GM23338 (cell line): ENCODE results near the gene TP73. TPM values are rescaled to one million over a fixed set of nuclear protein-coding genes. Genes with fewer than 3 reads are reported as not detected.

ENCODE experiments used
- ATAC-seq: fragments of 200-7000 bp; cut with Tn5 transposase; 3 replicates; pipeline ENCODE4 v1.9.1; 2020
- DNase-seq: peaks from one replicate; pipeline ENCODE4 v3.0.0-alpha.2; 2015; ENCODE audit warnings: low spot score
- H2AFZ ChIP-seq: fragments of 200-600 bp; sonication (generic); 2 replicates; pipeline ENCODE4 v1.8.0; 2016; ENCODE audit warnings: antibody characterized with exemption, mild to moderate bottlenecking, moderate library complexity
- H3F3A ChIP-seq: fragments of 200-600 bp; sonication (generic); replicated peaks from 2 replicates; pipeline ENCODE4 v1.8.0; 2017; ENCODE audit warnings: antibody characterized with exemption, mixed run types, low read depth
- H3K27ac ChIP-seq: fragments of 200-600 bp; sonication (generic); 2 replicates; pipeline ENCODE4 v1.6.1; 2016; ENCODE audit warnings: low read depth
- H3K27me3 ChIP-seq: fragments of 200-600 bp; sonication (generic); 2 replicates; pipeline ENCODE4 v1.8.0; 2016; ENCODE audit warnings: mild to moderate bottlenecking, mixed run types, moderate library complexity; ENCODE audit not compliant: insufficient read depth
- H3K36me3 ChIP-seq: fragments of 200-600 bp; sonication (generic); 2 replicates; pipeline ENCODE4 v1.8.0; 2016; ENCODE audit warnings: mild to moderate bottlenecking; ENCODE audit not compliant: insufficient read depth
- H3K4me1 ChIP-seq: fragments of 200-600 bp; sonication (generic); 2 replicates; pipeline ENCODE4 v1.8.0; 2016; ENCODE audit warnings: mild to moderate bottlenecking, moderate library complexity; ENCODE audit not compliant: insufficient read depth
- H3K4me2 ChIP-seq: fragments of 200-600 bp; sonication (generic); 2 replicates; pipeline ENCODE4 v1.7.1; 2017; ENCODE audit warnings: mixed run types
- H3K4me3 ChIP-seq: fragments of 200-600 bp; sonication (generic); 2 replicates; pipeline ENCODE4 v1.6.1; 2016; ENCODE audit warnings: mixed run types
- H3K79me2 ChIP-seq: fragments of 200-600 bp; sonication (generic); replicated peaks from 2 replicates; pipeline ENCODE4 v1.8.0; 2017; ENCODE audit warnings: mild to moderate bottlenecking; ENCODE audit not compliant: insufficient read depth
- H3K9me2 ChIP-seq: fragments of 200-600 bp; sonication (generic); 2 replicates; pipeline ENCODE4 v1.8.0; 2017; ENCODE audit not compliant: insufficient read depth
- H4K20me1 ChIP-seq: fragments of 200-600 bp; sonication (generic); replicated peaks from 2 replicates; pipeline ENCODE4 v1.8.0; 2017; ENCODE audit warnings: mild to moderate bottlenecking; ENCODE audit not compliant: insufficient read depth
- H3K27ac Mint-ChIP-seq: 2 replicates; pipeline ENCODE4 v1.8.0; 2020; ENCODE audit warnings: inconsistent platforms, mild to moderate bottlenecking, moderate library complexity, mixed read lengths
- H3K27me3 Mint-ChIP-seq: 3 replicates; pipeline ENCODE4 v1.8.0; 2022; ENCODE audit warnings: low read depth, mild to moderate bottlenecking, moderate library complexity, mixed read lengths, inconsistent platforms; ENCODE audit not compliant: insufficient read depth, poor library complexity
- H3K36me3 Mint-ChIP-seq: 3 replicates; pipeline ENCODE4 v1.8.0; 2021; ENCODE audit warnings: low read depth, mild to moderate bottlenecking, inconsistent platforms, moderate library complexity, mixed read lengths
- H3K4me1 Mint-ChIP-seq: 3 replicates; pipeline ENCODE4 v1.8.0; 2020; ENCODE audit warnings: mild to moderate bottlenecking, inconsistent platforms, mixed read lengths
- H3K4me3 Mint-ChIP-seq: 3 replicates; pipeline ENCODE4 v1.8.0; 2021; ENCODE audit warnings: moderate library complexity, mild to moderate bottlenecking, inconsistent platforms, mixed read lengths
- H3K9me3 Mint-ChIP-seq: 3 replicates; pipeline ENCODE4 v1.8.0; 2020; ENCODE audit warnings: moderate library complexity, mild to moderate bottlenecking, inconsistent platforms, mixed read lengths
- CREB1 ChIP-seq: fragments of 250-450 bp; sonication (Bioruptor Pico); IDR thresholded peaks from 2 replicates; pipeline ENCODE4 v1.5.0; 2020; ENCODE audit warnings: low read depth, mild to moderate bottlenecking, moderate library complexity
- EZH2 ChIP-seq: fragments of 200-600 bp; sonication (generic); IDR thresholded peaks from one replicate; pipeline ENCODE4 v1.8.0; 2017; ENCODE audit warnings: antibody characterized with exemption, mild to moderate bottlenecking, low read depth; ENCODE audit not compliant: unreplicated experiment
- EZH2phosphoT487 ChIP-seq: fragments of 200-600 bp; sonication (generic); IDR thresholded peaks from one replicate; pipeline ENCODE4 v1.8.1; 2018; ENCODE audit warnings: antibody characterized with exemption; ENCODE audit not compliant: unreplicated experiment
- JUNB ChIP-seq: IDR thresholded peaks from one replicate; pipeline ENCODE4 v1.6.1; 2016; ENCODE audit warnings: antibody characterized with exemption; ENCODE audit not compliant: unreplicated experiment
- NANOG ChIP-seq: IDR thresholded peaks from 2 replicates; pipeline ENCODE4 v1.6.1; 2016; ENCODE audit warnings: antibody characterized with exemption, borderline replicate concordance
- POLR2AphosphoS5 ChIP-seq: IDR thresholded peaks from 2 replicates; pipeline ENCODE4 v1.6.1; 2016; ENCODE audit warnings: antibody characterized with exemption, low read depth
- STAT1 ChIP-seq: IDR thresholded peaks from one replicate; pipeline ENCODE4 v1.6.1; 2016; ENCODE audit warnings: antibody characterized with exemption; ENCODE audit not compliant: unreplicated experiment
- ZNF114 ChIP-seq: fragments of 250-450 bp; sonication (Bioruptor Pico); IDR thresholded peaks from 2 replicates; pipeline ENCODE4 v1.5.0; 2020; ENCODE audit warnings: mild to moderate bottlenecking, moderate library complexity
- ZNF331 ChIP-seq: fragments of 250-450 bp; sonication (Bioruptor Pico); IDR thresholded peaks from 2 replicates; pipeline ENCODE4 v1.5.0; 2020; ENCODE audit warnings: low read depth, mild to moderate bottlenecking, moderate library complexity
- polyA plus RNA-seq: library from polyadenylated mRNA; unstranded; fragments of >200 nt; fragmentation: Nextera tagmentation; extraction: Ambion mirVana; gene quantifications from 2 replicates; pipeline ENCODE4 v1.2.1, GENCODE V29; 2016
- total RNA-seq: library from RNA; depleted of rRNA; stranded (reverse); fragments of >200 nt; shearing (Covaris generic); gene quantifications from 2 replicates; pipeline ENCODE4 v1.2.3, GENCODE V29; 2014
- TF ChIP-seq, protein P1 (sequence below): IDR thresholded peaks from 2 replicates; pipeline ENCODE4 v1.6.1; 2016; ENCODE audit warnings: antibody characterized with exemption
- TF ChIP-seq, protein P2 (sequence below), 2 experiments: fragments of 200-600 bp in 1 of 2; sonication (generic) in 1 of 2; conservative IDR thresholded peaks; 2 replicates each; pipeline versions ENCODE4 v1.5.1 to v1.6.1; 2016 to 2017; ENCODE audit warnings: antibody characterized with exemption in 2 of 2, low read depth in 2 of 2, mild to moderate bottlenecking in 2 of 2, moderate library complexity in 1 of 2
- TF ChIP-seq, protein P3 (sequence below): IDR thresholded peaks from one replicate; pipeline ENCODE4 v1.6.1; 2018; ENCODE audit warnings: antibody characterized with exemption; ENCODE audit not compliant: unreplicated experiment
- TF ChIP-seq, protein P4 (sequence below): fragments of 250-450 bp; sonication (Bioruptor Pico); IDR thresholded peaks from 2 replicates; pipeline ENCODE4 v1.5.0; 2020; ENCODE audit warnings: mild to moderate bottlenecking, moderate library complexity

The TP73 gene
- total and polyA plus RNA-seq, 2 experiments from 2014 or later = 1.4 to 3.4 TPM

DNA sequence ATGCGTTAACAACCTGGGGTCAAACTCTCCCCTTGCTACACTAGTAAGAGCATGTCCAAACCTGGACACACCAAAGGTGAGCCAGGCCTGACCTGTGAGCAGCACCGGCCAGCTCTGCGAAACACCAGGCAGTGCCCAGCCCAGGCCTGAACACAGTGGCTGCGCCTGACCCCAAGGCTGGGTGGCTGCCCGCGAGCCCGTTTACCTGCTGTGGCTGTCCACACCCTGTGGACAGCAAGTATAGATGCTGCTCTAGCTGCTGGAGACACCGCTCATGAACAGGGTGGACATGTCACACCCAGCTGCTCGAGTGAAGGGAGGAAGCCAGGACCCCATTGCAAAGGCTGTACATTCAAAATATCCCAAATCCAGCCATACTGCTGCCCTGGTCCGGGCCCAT lies 92.3 kb downstream of the TP73 start:
- Mint-ChIP-seq H3K27me3 (peaks cover 17% of the 10 kb centered on the region), H3K9me3 (no peaks in the 10 kb centered on the region), H3K4me3 (peak overlapping the region; percentile 96), H3K4me1 (peaks cover 28% of the 10 kb centered on the region), H3K27ac (no peak overlapping the region), H3K36me3 (peaks cover 40% of the 10 kb centered on the region)
- H3K36me3 ChIP-seq = no peaks in the 10 kb centered on the region
- DNase-seq (no peak), ATAC-seq (no peak)
- H3K27me3 ChIP-seq = no peaks in the 10 kb centered on the region
- peaks cover 12% of the 10 kb centered on the region for H4K20me1 ChIP-seq
- no peaks in the 10 kb centered on the region for H3K9me2 ChIP-seq
- peaks cover 34% of the 10 kb centered on the region for H3K79me2 ChIP-seq
- peak overlapping the region; percentile 89; the same call in 1 of the 2 replicates for H3K4me3 ChIP-seq
- TF ChIP-seq NANOG (no peak), EZH2 (no peak), POLR2AphosphoS5 (no peak), EZH2phosphoT487 (no peak), ZNF331 (CRISPR knock-in tag) (no peak), ZNF114 (CRISPR knock-in tag) (no peak), JUNB (no peak), CREB1 (CRISPR knock-in tag) (no peak), STAT1 (no peak)
- TF ChIP-seq, protein P1, sequence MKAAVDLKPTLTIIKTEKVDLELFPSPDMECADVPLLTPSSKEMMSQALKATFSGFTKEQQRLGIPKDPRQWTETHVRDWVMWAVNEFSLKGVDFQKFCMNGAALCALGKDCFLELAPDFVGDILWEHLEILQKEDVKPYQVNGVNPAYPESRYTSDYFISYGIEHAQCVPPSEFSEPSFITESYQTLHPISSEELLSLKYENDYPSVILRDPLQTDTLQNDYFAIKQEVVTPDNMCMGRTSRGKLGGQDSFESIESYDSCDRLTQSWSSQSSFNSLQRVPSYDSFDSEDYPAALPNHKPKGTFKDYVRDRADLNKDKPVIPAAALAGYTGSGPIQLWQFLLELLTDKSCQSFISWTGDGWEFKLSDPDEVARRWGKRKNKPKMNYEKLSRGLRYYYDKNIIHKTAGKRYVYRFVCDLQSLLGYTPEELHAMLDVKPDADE = no peak
- TF ChIP-seq, protein P2, sequence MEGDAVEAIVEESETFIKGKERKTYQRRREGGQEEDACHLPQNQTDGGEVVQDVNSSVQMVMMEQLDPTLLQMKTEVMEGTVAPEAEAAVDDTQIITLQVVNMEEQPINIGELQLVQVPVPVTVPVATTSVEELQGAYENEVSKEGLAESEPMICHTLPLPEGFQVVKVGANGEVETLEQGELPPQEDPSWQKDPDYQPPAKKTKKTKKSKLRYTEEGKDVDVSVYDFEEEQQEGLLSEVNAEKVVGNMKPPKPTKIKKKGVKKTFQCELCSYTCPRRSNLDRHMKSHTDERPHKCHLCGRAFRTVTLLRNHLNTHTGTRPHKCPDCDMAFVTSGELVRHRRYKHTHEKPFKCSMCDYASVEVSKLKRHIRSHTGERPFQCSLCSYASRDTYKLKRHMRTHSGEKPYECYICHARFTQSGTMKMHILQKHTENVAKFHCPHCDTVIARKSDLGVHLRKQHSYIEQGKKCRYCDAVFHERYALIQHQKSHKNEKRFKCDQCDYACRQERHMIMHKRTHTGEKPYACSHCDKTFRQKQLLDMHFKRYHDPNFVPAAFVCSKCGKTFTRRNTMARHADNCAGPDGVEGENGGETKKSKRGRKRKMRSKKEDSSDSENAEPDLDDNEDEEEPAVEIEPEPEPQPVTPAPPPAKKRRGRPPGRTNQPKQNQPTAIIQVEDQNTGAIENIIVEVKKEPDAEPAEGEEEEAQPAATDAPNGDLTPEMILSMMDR (conservative IDR thresholded peaks at IDR 0.05; ENCODE audit: low read depth in 2 of 2) = no peak
- TF ChIP-seq, protein P3, sequence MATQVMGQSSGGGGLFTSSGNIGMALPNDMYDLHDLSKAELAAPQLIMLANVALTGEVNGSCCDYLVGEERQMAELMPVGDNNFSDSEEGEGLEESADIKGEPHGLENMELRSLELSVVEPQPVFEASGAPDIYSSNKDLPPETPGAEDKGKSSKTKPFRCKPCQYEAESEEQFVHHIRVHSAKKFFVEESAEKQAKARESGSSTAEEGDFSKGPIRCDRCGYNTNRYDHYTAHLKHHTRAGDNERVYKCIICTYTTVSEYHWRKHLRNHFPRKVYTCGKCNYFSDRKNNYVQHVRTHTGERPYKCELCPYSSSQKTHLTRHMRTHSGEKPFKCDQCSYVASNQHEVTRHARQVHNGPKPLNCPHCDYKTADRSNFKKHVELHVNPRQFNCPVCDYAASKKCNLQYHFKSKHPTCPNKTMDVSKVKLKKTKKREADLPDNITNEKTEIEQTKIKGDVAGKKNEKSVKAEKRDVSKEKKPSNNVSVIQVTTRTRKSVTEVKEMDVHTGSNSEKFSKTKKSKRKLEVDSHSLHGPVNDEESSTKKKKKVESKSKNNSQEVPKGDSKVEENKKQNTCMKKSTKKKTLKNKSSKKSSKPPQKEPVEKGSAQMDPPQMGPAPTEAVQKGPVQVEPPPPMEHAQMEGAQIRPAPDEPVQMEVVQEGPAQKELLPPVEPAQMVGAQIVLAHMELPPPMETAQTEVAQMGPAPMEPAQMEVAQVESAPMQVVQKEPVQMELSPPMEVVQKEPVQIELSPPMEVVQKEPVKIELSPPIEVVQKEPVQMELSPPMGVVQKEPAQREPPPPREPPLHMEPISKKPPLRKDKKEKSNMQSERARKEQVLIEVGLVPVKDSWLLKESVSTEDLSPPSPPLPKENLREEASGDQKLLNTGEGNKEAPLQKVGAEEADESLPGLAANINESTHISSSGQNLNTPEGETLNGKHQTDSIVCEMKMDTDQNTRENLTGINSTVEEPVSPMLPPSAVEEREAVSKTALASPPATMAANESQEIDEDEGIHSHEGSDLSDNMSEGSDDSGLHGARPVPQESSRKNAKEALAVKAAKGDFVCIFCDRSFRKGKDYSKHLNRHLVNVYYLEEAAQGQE = no peak
- TF ChIP-seq, protein P4, sequence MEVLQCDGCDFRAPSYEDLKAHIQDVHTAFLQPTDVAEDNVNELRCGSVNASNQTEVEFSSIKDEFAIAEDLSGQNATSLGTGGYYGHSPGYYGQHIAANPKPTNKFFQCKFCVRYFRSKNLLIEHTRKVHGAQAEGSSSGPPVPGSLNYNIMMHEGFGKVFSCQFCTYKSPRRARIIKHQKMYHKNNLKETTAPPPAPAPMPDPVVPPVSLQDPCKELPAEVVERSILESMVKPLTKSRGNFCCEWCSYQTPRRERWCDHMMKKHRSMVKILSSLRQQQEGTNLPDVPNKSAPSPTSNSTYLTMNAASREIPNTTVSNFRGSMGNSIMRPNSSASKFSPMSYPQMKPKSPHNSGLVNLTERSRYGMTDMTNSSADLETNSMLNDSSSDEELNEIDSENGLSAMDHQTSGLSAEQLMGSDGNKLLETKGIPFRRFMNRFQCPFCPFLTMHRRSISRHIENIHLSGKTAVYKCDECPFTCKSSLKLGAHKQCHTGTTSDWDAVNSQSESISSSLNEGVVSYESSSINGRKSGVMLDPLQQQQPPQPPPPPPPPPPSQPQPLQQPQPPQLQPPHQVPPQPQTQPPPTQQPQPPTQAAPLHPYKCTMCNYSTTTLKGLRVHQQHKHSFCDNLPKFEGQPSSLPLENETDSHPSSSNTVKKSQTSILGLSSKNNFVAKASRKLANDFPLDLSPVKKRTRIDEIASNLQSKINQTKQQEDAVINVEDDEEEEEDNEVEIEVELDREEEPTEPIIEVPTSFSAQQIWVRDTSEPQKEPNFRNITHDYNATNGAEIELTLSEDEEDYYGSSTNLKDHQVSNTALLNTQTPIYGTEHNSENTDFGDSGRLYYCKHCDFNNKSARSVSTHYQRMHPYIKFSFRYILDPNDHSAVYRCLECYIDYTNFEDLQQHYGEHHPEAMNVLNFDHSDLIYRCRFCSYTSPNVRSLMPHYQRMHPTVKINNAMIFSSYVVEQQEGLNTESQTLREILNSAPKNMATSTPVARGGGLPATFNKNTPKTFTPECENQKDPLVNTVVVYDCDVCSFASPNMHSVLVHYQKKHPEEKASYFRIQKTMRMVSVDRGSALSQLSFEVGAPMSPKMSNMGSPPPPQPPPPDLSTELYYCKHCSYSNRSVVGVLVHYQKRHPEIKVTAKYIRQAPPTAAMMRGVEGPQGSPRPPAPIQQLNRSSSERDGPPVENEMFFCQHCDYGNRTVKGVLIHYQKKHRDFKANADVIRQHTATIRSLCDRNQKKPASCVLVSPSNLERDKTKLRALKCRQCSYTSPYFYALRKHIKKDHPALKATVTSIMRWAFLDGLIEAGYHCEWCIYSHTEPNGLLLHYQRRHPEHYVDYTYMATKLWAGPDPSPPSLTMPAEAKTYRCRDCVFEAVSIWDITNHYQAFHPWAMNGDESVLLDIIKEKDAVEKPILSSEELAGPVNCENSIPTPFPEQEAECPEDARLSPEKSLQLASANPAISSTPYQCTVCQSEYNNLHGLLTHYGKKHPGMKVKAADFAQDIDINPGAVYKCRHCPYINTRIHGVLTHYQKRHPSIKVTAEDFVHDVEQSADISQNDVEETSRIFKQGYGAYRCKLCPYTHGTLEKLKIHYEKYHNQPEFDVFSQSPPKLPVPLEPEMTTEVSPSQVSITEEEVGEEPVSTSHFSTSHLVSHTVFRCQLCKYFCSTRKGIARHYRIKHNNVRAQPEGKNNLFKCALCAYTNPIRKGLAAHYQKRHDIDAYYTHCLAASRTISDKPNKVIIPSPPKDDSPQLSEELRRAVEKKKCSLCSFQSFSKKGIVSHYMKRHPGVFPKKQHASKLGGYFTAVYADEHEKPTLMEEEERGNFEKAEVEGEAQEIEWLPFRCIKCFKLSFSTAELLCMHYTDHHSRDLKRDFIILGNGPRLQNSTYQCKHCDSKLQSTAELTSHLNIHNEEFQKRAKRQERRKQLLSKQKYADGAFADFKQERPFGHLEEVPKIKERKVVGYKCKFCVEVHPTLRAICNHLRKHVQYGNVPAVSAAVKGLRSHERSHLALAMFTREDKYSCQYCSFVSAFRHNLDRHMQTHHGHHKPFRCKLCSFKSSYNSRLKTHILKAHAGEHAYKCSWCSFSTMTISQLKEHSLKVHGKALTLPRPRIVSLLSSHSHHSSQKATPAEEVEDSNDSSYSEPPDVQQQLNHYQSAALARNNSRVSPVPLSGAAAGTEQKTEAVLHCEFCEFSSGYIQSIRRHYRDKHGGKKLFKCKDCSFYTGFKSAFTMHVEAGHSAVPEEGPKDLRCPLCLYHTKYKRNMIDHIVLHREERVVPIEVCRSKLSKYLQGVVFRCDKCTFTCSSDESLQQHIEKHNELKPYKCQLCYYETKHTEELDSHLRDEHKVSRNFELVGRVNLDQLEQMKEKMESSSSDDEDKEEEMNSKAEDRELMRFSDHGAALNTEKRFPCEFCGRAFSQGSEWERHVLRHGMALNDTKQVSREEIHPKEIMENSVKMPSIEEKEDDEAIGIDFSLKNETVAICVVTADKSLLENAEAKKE (CRISPR knock-in tag) = no peak
- H3K4me1 ChIP-seq = peaks cover 13% of the 10 kb centered on the region; the same call in 1 of the 2 replicates
- peak overlapping the region; percentile 94; the same call in 1 of the 2 replicates for H3K4me2 ChIP-seq
- 0 out of 2 replicates have a peak, but pooled peaks cover 8% of the 10 kb centered on the region for H3F3A ChIP-seq
- H2AFZ ChIP-seq = no peak overlapping the region
- no peak overlapping the region for H3K27ac ChIP-seq
